HCT116 (cell line): ENCODE results near the gene LARP1. TPM values are rescaled to one million over a fixed set of nuclear protein-coding genes. Genes with fewer than 3 reads are reported as not detected.

Source experiments
- ATAC-seq: fragments of 200-7000 bp; cut with Tn5 transposase; 2 replicates; pipeline ENCODE4 v1.9.1; 2020; ENCODE audit warnings: mild to moderate bottlenecking, moderate library complexity
- BruUV-seq: library from RNA; stranded (reverse); fragments of 400-500 nt; replicated peaks from 2 replicates; lab custom pipeline; 2021; lab: Mats Ljungman, UMichigan
- CTCF ChIA-PET: fragments of 300-600 bp; sonication (Branson Sonifier 250); formaldehyde crosslinking; loops from one replicate; lab custom pipeline; 2021; ENCODE audit warnings: antibody characterized with exemption; lab: Charles Lee
- POLR2A ChIA-PET: fragments of 300-600, 350-600 bp; sonication (Branson Sonifier 250); formaldehyde crosslinking; loops from one replicate; lab custom pipeline; 2021; ENCODE audit warnings: antibody characterized with exemption; lab: Charles Lee
- RAD21 ChIA-PET, 2 experiments: fragments of 300-600 bp; sonication (Branson Sonifier 250); formaldehyde crosslinking; loops; one replicate each; lab custom pipeline; 2023; ENCODE audit warnings: low total read pairs in 2 of 2; ENCODE audit not compliant: uncharacterized antibody in 2 of 2, unreplicated experiment in 2 of 2, low non-redundant PET in 1 of 2; lab: Charles Lee
- DNase-seq: peaks from one replicate; pipeline ENCODE4 v3.0.0-alpha.2; 2010; ENCODE audit warnings: low read depth, low spot score
- H2AFZ ChIP-seq: fragments of 200-600 bp; shearing (Covaris generic), sonication (generic); 2 replicates; pipeline ENCODE4 v1.6.1; 2017; ENCODE audit warnings: low read depth, mixed run types, mixed read lengths, antibody characterized with exemption, low read length; ENCODE audit not compliant: poor library complexity, severe bottlenecking
- H3K27ac ChIP-seq: 2 replicates; pipeline ENCODE4 v1.5.1; 2012; ENCODE audit warnings: low read depth, low read length
- H3K27me3 ChIP-seq: fragments of 200-600 bp; sonication (generic); 2 replicates; pipeline ENCODE4 v1.6.1; 2016; ENCODE audit warnings: mixed run types, low read length, mixed read lengths; ENCODE audit not compliant: insufficient read depth
- H3K36me3 ChIP-seq, 2 experiments: fragments of 200-500 bp in 1 of 2; fragments of 200-600 bp in 1 of 2; sonication (Bioruptor generic) in 1 of 2; sonication (generic) in 1 of 2; 2 replicates each; pipeline versions ENCODE4 v1.5.1 to v1.6.1; 2014 to 2016; ENCODE audit warnings: low read length in 2 of 2, inconsistent platforms in 1 of 2, mixed read lengths in 1 of 2, mixed run types in 1 of 2; ENCODE audit not compliant: insufficient read depth in 2 of 2, control insufficient read depth in 1 of 2
- H3K4me1 ChIP-seq, 2 experiments: fragments of 200-600 bp in 1 of 2; sonication (generic) in 1 of 2; 2 replicates each; pipeline versions ENCODE4 v1.5.1 to v1.6.1; 2012 to 2017; ENCODE audit warnings: low read length in 2 of 2, inconsistent platforms in 1 of 2, mild to moderate bottlenecking in 1 of 2, mixed read lengths in 1 of 2, mixed run types in 1 of 2, moderate library complexity in 1 of 2; ENCODE audit not compliant: insufficient read depth in 2 of 2, control insufficient read depth in 1 of 2
- H3K4me2 ChIP-seq: fragments of 200-600 bp; sonication (generic); 2 replicates; pipeline ENCODE4 v1.6.1; 2017; ENCODE audit warnings: mixed run types, low read length, mixed read lengths
- H3K4me3 ChIP-seq, 2 experiments: fragments of 200-600 bp in 1 of 2; sonication (generic) in 1 of 2; replicated peaks in 1 of 2; 2 replicates each; pipeline ENCODE4 v1.5.1; 2011 to 2016; ENCODE audit warnings: low read length in 2 of 2, control low read depth in 1 of 2, low read depth in 1 of 2, mild to moderate bottlenecking in 1 of 2, mixed read lengths in 1 of 2, mixed run types in 1 of 2
- H3K79me2 ChIP-seq: fragments of 200-600 bp; sonication (generic); 2 replicates; pipeline ENCODE4 v1.6.1; 2017; ENCODE audit warnings: mild to moderate bottlenecking, mixed run types, low read length, moderate library complexity, mixed read lengths; ENCODE audit not compliant: insufficient read depth
- H3K9ac ChIP-seq: fragments of 200-600 bp; sonication (generic); 2 replicates; pipeline ENCODE4 v1.6.1; 2016; ENCODE audit warnings: low read length, mixed read lengths
- H3K9me2 ChIP-seq: fragments of 200-600 bp; sonication (generic), shearing (Covaris generic); 2 replicates; pipeline ENCODE4 v1.6.1; 2017; ENCODE audit warnings: mixed run types, mild to moderate bottlenecking, moderate library complexity; ENCODE audit not compliant: insufficient read depth
- H3K9me3 ChIP-seq, 2 experiments: fragments of 200-500 bp in 1 of 2; fragments of 200-600 bp in 1 of 2; sonication (Bioruptor generic) in 1 of 2; sonication (generic) in 1 of 2; 2 replicates each; pipeline ENCODE4 v1.6.1; 2014 to 2017; ENCODE audit warnings: low read length in 2 of 2, mixed read lengths in 2 of 2, inconsistent platforms in 1 of 2, low read depth in 1 of 2, mild to moderate bottlenecking in 1 of 2, mixed run types in 1 of 2, moderate library complexity in 1 of 2; ENCODE audit not compliant: control insufficient read depth in 1 of 2, insufficient read depth in 1 of 2
- H4K20me1 ChIP-seq: fragments of 200-600 bp; sonication (generic), shearing (Covaris generic); 2 replicates; pipeline ENCODE4 v1.6.1; 2017; ENCODE audit warnings: mixed run types, mild to moderate bottlenecking, moderate library complexity; ENCODE audit not compliant: insufficient read depth
- CEBPB ChIP-seq: IDR thresholded peaks from 2 replicates; pipeline ENCODE4 v1.6.1; 2012; ENCODE audit warnings: low read depth
- EGR1 ChIP-seq: IDR thresholded peaks from 2 replicates; pipeline ENCODE4 v1.6.1; 2012; ENCODE audit warnings: low read depth
- ELF1 ChIP-seq: IDR thresholded peaks from 2 replicates; pipeline ENCODE4 v1.6.1; 2012; ENCODE audit warnings: low read depth, borderline replicate concordance
- EZH2 ChIP-seq: fragments of 200-600 bp; sonication (generic); IDR thresholded peaks from 2 replicates; pipeline ENCODE4 v1.6.1; 2017; ENCODE audit warnings: antibody characterized with exemption, mixed run types
- EZH2phosphoT487 ChIP-seq: fragments of 200-600 bp; IDR thresholded peaks from 2 replicates; pipeline ENCODE4 v1.6.1; 2018; ENCODE audit warnings: antibody characterized with exemption, borderline replicate concordance
- FOSL1 ChIP-seq: IDR thresholded peaks from 2 replicates; pipeline ENCODE4 v1.6.1; 2012; ENCODE audit warnings: low read depth
- JUND ChIP-seq: IDR thresholded peaks from 2 replicates; pipeline ENCODE4 v1.6.1; 2012
- POLR2A ChIP-seq: IDR thresholded peaks from 2 replicates; pipeline ENCODE4 v1.7.0; 2011; ENCODE audit warnings: borderline replicate concordance; ENCODE audit not compliant: insufficient read depth, insufficient read length; ENCODE audit errors: extremely low read depth
- POLR2AphosphoS5 ChIP-seq: IDR thresholded peaks from 2 replicates; pipeline ENCODE4 v1.6.1; 2011; ENCODE audit warnings: mild to moderate bottlenecking, low read depth, low read length, moderate library complexity
- RAD21 ChIP-seq: IDR thresholded peaks from 2 replicates; pipeline ENCODE4 v1.6.1; 2012; ENCODE audit warnings: low read depth, mild to moderate bottlenecking
- SIN3A ChIP-seq: IDR thresholded peaks from 2 replicates; pipeline ENCODE4 v1.6.1; 2012; ENCODE audit warnings: low read depth
- SP1 ChIP-seq: IDR thresholded peaks from 2 replicates; pipeline ENCODE4 v1.6.1; 2012; ENCODE audit warnings: low read depth
- SRF ChIP-seq: IDR thresholded peaks from 2 replicates; pipeline ENCODE4 v1.6.1; 2012; ENCODE audit warnings: low read depth
- TCF7L2 ChIP-seq: IDR thresholded peaks from 2 replicates; pipeline ENCODE4 v1.7.0; 2011; ENCODE audit warnings: borderline replicate concordance, inconsistent platforms; ENCODE audit not compliant: insufficient read depth, insufficient read length; ENCODE audit errors: extremely low read depth
- YY1 ChIP-seq: IDR thresholded peaks from 2 replicates; pipeline ENCODE4 v1.6.1; 2011; ENCODE audit warnings: low read length, low read depth, moderate library complexity, mild to moderate bottlenecking; ENCODE audit not compliant: insufficient replicate concordance; ENCODE audit errors: extremely low read depth
- ZFX ChIP-seq: fragments of 450-650 bp; IDR thresholded peaks from 2 replicates; pipeline ENCODE4 v1.6.1; 2017
- ZNF274 ChIP-seq: fragments of 200-500 bp; sonication (Bioruptor generic); IDR thresholded peaks from 2 replicates; pipeline ENCODE4 v1.6.1; 2014; ENCODE audit warnings: mild to moderate bottlenecking, low read depth, low read length, inconsistent platforms
- intact Hi-C: fragments of 100-400 bp; cut with micrococcal nuclease; formaldehyde crosslinking; loops from 2 replicates; pipeline ENCODE4 v1.10.0; 2022
- total RNA-seq: library from RNA; stranded (reverse); gene quantifications from one replicate; pipeline ENCODE4 v1.2.1, GENCODE V29; 2021; ENCODE audit not compliant: unreplicated experiment
- TF ChIP-seq, protein P1 (sequence below): IDR thresholded peaks from 2 replicates; pipeline ENCODE4 v1.6.1; 2011; ENCODE audit warnings: mild to moderate bottlenecking, low read length, moderate library complexity; ENCODE audit not compliant: insufficient replicate concordance; ENCODE audit errors: extremely low read depth
- TF ChIP-seq, protein P2 (sequence below): IDR thresholded peaks from 2 replicates; pipeline ENCODE4 v1.6.1; 2012
- TF ChIP-seq, protein P3 (sequence below): IDR thresholded peaks from 2 replicates; pipeline ENCODE4 v1.6.1; 2012

The LARP1 gene
- total RNA-seq, 1 experiment from 2014 or later = 201 TPM

DNA sequence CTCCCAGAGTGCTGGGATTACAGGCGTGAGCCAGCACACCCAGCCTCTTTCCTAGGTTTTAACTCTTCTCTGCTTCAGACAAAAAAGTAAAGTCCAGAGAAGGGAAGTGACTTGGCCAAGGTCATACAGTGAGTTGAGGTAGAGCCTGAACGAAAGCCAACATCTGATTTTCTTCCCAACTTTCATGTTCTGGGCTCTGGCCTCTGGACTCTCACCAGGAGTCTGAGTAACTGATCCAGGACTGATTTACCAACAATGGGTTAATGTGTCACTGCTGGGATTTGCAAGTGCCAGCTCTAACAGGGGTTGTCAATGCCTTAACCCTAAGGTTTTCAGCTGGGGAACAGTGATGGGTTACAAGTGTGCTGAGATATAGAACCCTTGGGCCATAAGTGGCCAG is 32.2 kb upstream of the LARP1 start (continued):
- TF ChIP-seq, protein P1, sequence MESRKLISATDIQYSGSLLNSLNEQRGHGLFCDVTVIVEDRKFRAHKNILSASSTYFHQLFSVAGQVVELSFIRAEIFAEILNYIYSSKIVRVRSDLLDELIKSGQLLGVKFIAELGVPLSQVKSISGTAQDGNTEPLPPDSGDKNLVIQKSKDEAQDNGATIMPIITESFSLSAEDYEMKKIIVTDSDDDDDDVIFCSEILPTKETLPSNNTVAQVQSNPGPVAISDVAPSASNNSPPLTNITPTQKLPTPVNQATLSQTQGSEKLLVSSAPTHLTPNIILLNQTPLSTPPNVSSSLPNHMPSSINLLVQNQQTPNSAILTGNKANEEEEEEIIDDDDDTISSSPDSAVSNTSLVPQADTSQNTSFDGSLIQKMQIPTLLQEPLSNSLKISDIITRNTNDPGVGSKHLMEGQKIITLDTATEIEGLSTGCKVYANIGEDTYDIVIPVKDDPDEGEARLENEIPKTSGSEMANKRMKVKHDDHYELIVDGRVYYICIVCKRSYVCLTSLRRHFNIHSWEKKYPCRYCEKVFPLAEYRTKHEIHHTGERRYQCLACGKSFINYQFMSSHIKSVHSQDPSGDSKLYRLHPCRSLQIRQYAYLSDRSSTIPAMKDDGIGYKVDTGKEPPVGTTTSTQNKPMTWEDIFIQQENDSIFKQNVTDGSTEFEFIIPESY = no peak
- no peak for TF ChIP-seq EZH2
- TF ChIP-seq POLR2A = no peak
- no peak for TF ChIP-seq EZH2phosphoT487
- TF ChIP-seq SP1 = no peak
- TF ChIP-seq SRF = no peak
- TF ChIP-seq POLR2AphosphoS5 = no peak

DNA sequence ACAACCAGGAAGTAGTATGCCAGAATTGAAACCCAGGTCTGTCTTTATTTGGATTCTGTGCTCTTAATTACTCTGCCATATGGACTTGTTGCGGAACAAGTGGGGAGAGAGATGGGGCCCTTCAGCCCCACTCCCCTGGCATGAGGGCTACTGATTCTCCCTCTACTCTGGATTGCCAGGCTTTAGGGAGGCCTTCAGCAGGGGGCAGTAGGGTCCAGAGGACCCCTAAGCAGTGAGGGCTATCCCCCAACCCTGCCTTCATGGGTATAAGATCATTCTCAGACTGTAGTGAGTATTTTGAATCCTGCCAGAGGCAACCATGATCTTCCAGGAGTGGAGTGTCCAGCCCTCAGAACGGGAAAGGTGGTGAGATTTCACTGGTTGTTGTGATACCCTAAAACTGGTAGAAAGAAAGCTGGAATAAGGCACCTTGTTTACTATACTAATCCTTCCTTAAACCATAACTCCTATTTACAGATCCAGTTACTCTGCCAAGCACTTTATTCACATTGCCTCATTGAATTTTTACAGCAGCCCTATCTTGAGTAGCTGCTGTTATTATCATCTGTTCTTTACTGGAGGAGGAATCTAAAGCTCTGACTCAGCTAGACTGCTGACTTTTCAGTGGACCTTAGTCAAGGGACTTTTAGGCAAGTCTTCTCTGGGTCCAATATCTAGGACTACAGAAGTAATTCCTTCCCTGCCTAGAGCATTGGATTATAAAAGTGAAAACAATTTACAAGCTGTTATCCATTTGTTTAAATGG is 31.3 kb upstream of the LARP1 start:
- Histone ChIP-seq H3K4me3 (no peak overlapping the region), H3K4me2 (no peak overlapping the region), H2AFZ (no peak overlapping the region), H3K27ac (no peak overlapping the region), H3K79me2 (no peaks in the 10 kb centered on the region), H3K4me1 (no peaks in the 10 kb centered on the region), H3K9me3 (no peaks in the 10 kb centered on the region), H3K36me3 (no peaks in the 10 kb centered on the region), H3K9me2 (no peaks in the 10 kb centered on the region), H3K27me3 (no peaks in the 10 kb centered on the region), H4K20me1 (no peaks in the 10 kb centered on the region), H3K9ac (no peak overlapping the region)
- TF ChIP-seq ZFX (no peak), SIN3A (no peak), CEBPB (no peak), ELF1 (no peak), EZH2 (no peak), POLR2AphosphoS5 (no peak), SP1 (no peak), JUND (no peak), ZNF274 (no peak), YY1 (no peak), EZH2phosphoT487 (no peak), SRF (no peak), TCF7L2 (no peak), POLR2A (no peak), EGR1 (no peak), RAD21 (no peak), FOSL1 (no peak)
- TF ChIP-seq, protein P2, sequence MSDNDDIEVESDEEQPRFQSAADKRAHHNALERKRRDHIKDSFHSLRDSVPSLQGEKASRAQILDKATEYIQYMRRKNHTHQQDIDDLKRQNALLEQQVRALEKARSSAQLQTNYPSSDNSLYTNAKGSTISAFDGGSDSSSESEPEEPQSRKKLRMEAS = no peak
- TF ChIP-seq, protein P3, sequence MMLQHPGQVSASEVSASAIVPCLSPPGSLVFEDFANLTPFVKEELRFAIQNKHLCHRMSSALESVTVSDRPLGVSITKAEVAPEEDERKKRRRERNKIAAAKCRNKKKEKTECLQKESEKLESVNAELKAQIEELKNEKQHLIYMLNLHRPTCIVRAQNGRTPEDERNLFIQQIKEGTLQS = no peak
- TF ChIP-seq, protein P1 = no peak
- intact Hi-C loops = no loop called here
- ATAC-seq = no peak
- POLR2A ChIA-PET = no interaction called here
- CTCF ChIA-PET = no interaction called here
- RAD21 ChIA-PET = no interaction called here
- no TSS peak for BruUV-seq
- no peak for DNase-seq
